WTC11 (cell line): ENCODE measurements around the gene HPN. TPM values are rescaled to one million over a fixed set of nuclear protein-coding genes. Genes with fewer than 3 reads are reported as not detected.
A peak's percentile ranks its signal among the peaks of the same experiment; 100 is the strongest.

Source experiments
- ATAC-seq: fragments of 200-7000 bp; cut with Tn5 transposase; 2 replicates; pipeline ENCODE4 v1.10.0; 2021; ENCODE audit warnings: mild to moderate bottlenecking, moderate library complexity
- CTCF ChIA-PET: fragments of 300-600 bp; sonication (Branson Sonifier 250); formaldehyde crosslinking; loops from one replicate; lab custom pipeline; 2021; ENCODE audit warnings: antibody characterized with exemption; lab: Charles Lee
- POLR2A ChIA-PET: fragments of 350-600 bp; sonication (Branson Sonifier 250); formaldehyde crosslinking; loops from one replicate; lab custom pipeline; 2021; ENCODE audit warnings: antibody characterized with exemption; lab: Charles Lee
- DNase-seq: peaks from one replicate; pipeline ENCODE4 v3.0.0; 2021; ENCODE audit warnings: low spot score
- H3K27ac Mint-ChIP-seq: 2 replicates; pipeline ENCODE4 v1.8.0; 2021; ENCODE audit warnings: mixed read lengths
- H3K27me3 Mint-ChIP-seq: 2 replicates; pipeline ENCODE4 v1.8.0; 2021; ENCODE audit warnings: low read depth, mild to moderate bottlenecking, moderate library complexity, mixed read lengths
- H3K36me3 Mint-ChIP-seq: 2 replicates; pipeline ENCODE4 v1.8.0; 2021; ENCODE audit warnings: mixed read lengths
- H3K4me1 Mint-ChIP-seq: 2 replicates; pipeline ENCODE4 v1.8.0; 2022; ENCODE audit warnings: mixed read lengths
- H3K4me3 Mint-ChIP-seq: 2 replicates; pipeline ENCODE4 v1.8.0; 2021; ENCODE audit warnings: mild to moderate bottlenecking, moderate library complexity, mixed read lengths
- H3K9me3 Mint-ChIP-seq: 2 replicates; pipeline ENCODE4 v1.8.0; 2021; ENCODE audit warnings: mixed read lengths
- CREM ChIP-seq: sonication (generic); formaldehyde crosslinking; IDR thresholded peaks from 2 replicates; pipeline ENCODE4 v1.8.1; 2022; ENCODE audit warnings: mild to moderate bottlenecking, missing genetic modification reagents, moderate library complexity
- GABPB1 ChIP-seq: sonication (generic); formaldehyde crosslinking; IDR thresholded peaks from 2 replicates; pipeline ENCODE4 v1.8.1; 2023; ENCODE audit warnings: mild to moderate bottlenecking, missing genetic modification reagents
- GRHL2 ChIP-seq: fragments of 250-450 bp; sonication (Bioruptor Pico); IDR thresholded peaks from 2 replicates; pipeline ENCODE4 v1.8.0; 2022; ENCODE audit warnings: mild to moderate bottlenecking, moderate library complexity; ENCODE audit not compliant: insufficient replicate concordance, severe bottlenecking
- JAZF1 ChIP-seq: fragments of 250-450 bp; sonication (Bioruptor Pico); IDR thresholded peaks from 2 replicates; pipeline ENCODE4 v1.9.0; 2021; ENCODE audit warnings: moderate library complexity, mild to moderate bottlenecking, inconsistent platforms
- JUN ChIP-seq: sonication (generic); formaldehyde crosslinking; IDR thresholded peaks from 2 replicates; pipeline ENCODE4 v1.8.0; 2023; ENCODE audit warnings: mild to moderate bottlenecking, missing genetic modification reagents
- MXD4 ChIP-seq: fragments of 250-450 bp; sonication (Bioruptor Pico); IDR thresholded peaks from 2 replicates; pipeline ENCODE4 v1.8.0; 2021; ENCODE audit warnings: mild to moderate bottlenecking, moderate library complexity, borderline replicate concordance
- NFYB ChIP-seq: sonication (generic); formaldehyde crosslinking; conservative IDR thresholded peaks from 2 replicates; pipeline ENCODE4 v1.8.0; 2022; ENCODE audit warnings: low read depth, missing genetic modification reagents
- NR3C1 ChIP-seq: sonication (generic); formaldehyde crosslinking; conservative IDR thresholded peaks from 2 replicates; pipeline ENCODE4 v1.8.1; 2023; ENCODE audit warnings: low read depth, mild to moderate bottlenecking, missing genetic modification reagents
- SOX15 ChIP-seq: fragments of 250-450 bp; sonication (Bioruptor Pico); IDR thresholded peaks from 2 replicates; pipeline ENCODE4 v1.9.0; 2021; ENCODE audit warnings: mild to moderate bottlenecking
- SP1 ChIP-seq: sonication (generic); formaldehyde crosslinking; conservative IDR thresholded peaks from 2 replicates; pipeline ENCODE4 v1.8.1; 2022; ENCODE audit warnings: missing genetic modification reagents
- TEAD1 ChIP-seq: sonication (generic); formaldehyde crosslinking; IDR thresholded peaks from 2 replicates; pipeline ENCODE4 v1.8.0; 2022; ENCODE audit warnings: mild to moderate bottlenecking, missing genetic modification reagents
- ZNF232 ChIP-seq: sonication (generic); formaldehyde crosslinking; IDR thresholded peaks from 2 replicates; pipeline ENCODE4 v1.8.0; 2022; ENCODE audit warnings: mild to moderate bottlenecking, missing genetic modification reagents
- ZNF671 ChIP-seq: fragments of 250-450 bp; sonication (Bioruptor Pico); IDR thresholded peaks from 2 replicates; pipeline ENCODE4 v1.8.0; 2021; ENCODE audit warnings: mild to moderate bottlenecking
- total RNA-seq: library from RNA; stranded (reverse); gene quantifications from 3 replicates; pipeline ENCODE4 v1.2.3, GENCODE V29; 2021
- TF ChIP-seq, protein P1 (sequence below): sonication (generic); formaldehyde crosslinking; IDR thresholded peaks from 2 replicates; pipeline ENCODE4 v1.8.1; 2022; ENCODE audit warnings: mild to moderate bottlenecking, moderate library complexity, missing genetic modification reagents
- TF ChIP-seq, protein P2 (sequence below): sonication (generic); formaldehyde crosslinking; IDR thresholded peaks from 2 replicates; pipeline ENCODE4 v1.8.1; 2023; ENCODE audit warnings: mild to moderate bottlenecking, missing genetic modification reagents, moderate library complexity
- TF ChIP-seq, protein P3 (sequence below): sonication (generic); formaldehyde crosslinking; IDR thresholded peaks from 2 replicates; pipeline ENCODE4 v1.8.0; 2022; ENCODE audit warnings: missing genetic modification reagents
- TF ChIP-seq, protein P4 (sequence below): sonication (generic); formaldehyde crosslinking; IDR thresholded peaks from 2 replicates; pipeline ENCODE4 v1.8.1; 2023; ENCODE audit warnings: mild to moderate bottlenecking, missing genetic modification reagents, moderate library complexity
- TF ChIP-seq, protein P5 (sequence below): sonication (generic); formaldehyde crosslinking; IDR thresholded peaks from 2 replicates; pipeline ENCODE4 v1.8.0; 2023; ENCODE audit warnings: missing genetic modification reagents, mild to moderate bottlenecking, borderline replicate concordance
- TF ChIP-seq, protein P6 (sequence below): sonication (generic); formaldehyde crosslinking; IDR thresholded peaks from 2 replicates; pipeline ENCODE4 v1.8.1; 2023; ENCODE audit warnings: mild to moderate bottlenecking, missing genetic modification reagents

The HPN gene
- total RNA-seq, 1 experiment from 2014 or later = 20.8 TPM

DNA sequence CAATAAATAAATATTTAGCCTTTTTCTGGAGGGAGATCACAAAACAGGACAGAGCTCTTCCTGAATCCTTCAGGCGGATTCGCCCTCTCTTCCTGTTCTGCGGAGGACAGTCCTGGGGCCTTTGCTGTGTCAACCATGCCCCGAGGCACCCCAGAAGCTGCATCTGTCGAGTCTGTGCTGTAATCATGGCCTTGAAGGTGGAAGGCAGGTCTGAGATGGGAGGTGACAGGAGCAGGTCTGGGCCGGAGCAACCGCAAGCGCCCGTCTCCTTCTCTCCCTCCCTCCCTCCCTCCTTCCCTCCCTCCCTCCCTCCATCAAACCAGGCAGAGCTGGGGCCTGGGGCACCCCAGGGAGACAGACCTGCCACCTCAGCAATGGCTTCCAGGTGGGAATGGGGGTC lies 69.5 kb downstream of the HPN start:
- Mint-ChIP-seq H3K4me3 (no peak overlapping the region), H3K9me3 (peaks cover 8% of the 10 kb centered on the region; the same call in 1 of the 2 replicates)

DNA sequence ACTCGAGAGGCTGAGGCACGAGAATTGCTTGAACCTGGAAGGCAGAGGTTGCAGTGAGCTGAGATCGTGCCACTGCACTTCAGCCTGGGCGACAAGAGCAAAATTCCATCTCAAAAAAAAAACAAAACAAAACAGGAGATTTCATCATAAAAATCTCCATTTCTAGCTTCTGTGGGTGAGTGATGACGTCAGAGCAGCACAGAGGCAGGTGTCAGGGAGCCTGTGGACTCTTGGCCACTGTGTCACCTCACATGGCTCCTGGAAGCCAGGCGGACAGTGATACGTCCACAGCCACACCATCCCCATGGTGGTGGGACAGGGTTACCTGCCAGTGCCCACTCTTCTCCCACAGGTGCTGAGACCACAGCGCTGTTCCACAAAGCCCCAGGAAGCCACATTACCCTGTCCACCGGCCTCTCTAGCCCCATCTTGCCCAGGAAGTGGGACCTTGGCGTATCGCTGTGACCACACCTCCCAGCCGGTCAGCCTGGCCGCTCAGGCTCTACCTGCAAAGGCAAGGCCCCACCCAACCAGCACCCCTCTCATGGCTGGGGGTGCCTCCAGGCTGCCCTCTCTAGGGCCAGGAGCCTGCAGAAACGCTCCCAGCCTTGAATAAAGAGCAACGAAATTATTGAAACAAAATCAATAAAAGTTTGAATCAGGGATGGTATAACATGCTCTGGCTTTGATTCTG lies 71.6 kb downstream of the HPN start:
- peak; percentile 40 for ATAC-seq
- Mint-ChIP-seq H3K4me3 (no peak overlapping the region), H3K4me1 (peaks cover 40% of the 10 kb centered on the region), H3K27ac (peak overlapping the region; percentile 70; the same call in 1 of the 2 replicates), H3K27me3 (peaks cover 3% of the 10 kb centered on the region), H3K9me3 (no peaks in the 10 kb centered on the region), H3K36me3 (no peaks in the 10 kb centered on the region)
- ChIA-PET POLR2A (interaction anchor here (0.6 kb wide), 1 partner anchor 16 kb away, joined by 4 read pairs; no protein-coding TSS in a partner anchor), CTCF (interaction anchor here (1.0 to 3.1 kb wide), 3 partner anchors 21 to 46 kb away, joined by 4 to 19 read pairs (median 14); partner anchors contain the start of gene LGI4)
- DNase-seq = peak; percentile 56
- TF ChIP-seq NR3C1 (CRISPR knock-in tag) = no peak
- TF ChIP-seq, protein P1, sequence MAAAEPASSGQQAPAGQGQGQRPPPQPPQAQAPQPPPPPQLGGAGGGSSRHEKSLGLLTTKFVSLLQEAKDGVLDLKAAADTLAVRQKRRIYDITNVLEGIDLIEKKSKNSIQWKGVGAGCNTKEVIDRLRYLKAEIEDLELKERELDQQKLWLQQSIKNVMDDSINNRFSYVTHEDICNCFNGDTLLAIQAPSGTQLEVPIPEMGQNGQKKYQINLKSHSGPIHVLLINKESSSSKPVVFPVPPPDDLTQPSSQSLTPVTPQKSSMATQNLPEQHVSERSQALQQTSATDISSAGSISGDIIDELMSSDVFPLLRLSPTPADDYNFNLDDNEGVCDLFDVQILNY (CRISPR knock-in tag) = no peak
- TF ChIP-seq SOX15 (CRISPR knock-in tag) = no peak
- no peak for TF ChIP-seq JAZF1 (CRISPR knock-in tag)
- no peak for TF ChIP-seq MXD4 (CRISPR knock-in tag)
- no peak for TF ChIP-seq SP1 (CRISPR knock-in tag)
- TF ChIP-seq, protein P2, sequence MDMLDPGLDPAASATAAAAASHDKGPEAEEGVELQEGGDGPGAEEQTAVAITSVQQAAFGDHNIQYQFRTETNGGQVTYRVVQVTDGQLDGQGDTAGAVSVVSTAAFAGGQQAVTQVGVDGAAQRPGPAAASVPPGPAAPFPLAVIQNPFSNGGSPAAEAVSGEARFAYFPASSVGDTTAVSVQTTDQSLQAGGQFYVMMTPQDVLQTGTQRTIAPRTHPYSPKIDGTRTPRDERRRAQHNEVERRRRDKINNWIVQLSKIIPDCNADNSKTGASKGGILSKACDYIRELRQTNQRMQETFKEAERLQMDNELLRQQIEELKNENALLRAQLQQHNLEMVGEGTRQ (CRISPR knock-in tag) = no peak
- TF ChIP-seq GRHL2 (CRISPR knock-in tag) = no peak
- TF ChIP-seq, protein P3, sequence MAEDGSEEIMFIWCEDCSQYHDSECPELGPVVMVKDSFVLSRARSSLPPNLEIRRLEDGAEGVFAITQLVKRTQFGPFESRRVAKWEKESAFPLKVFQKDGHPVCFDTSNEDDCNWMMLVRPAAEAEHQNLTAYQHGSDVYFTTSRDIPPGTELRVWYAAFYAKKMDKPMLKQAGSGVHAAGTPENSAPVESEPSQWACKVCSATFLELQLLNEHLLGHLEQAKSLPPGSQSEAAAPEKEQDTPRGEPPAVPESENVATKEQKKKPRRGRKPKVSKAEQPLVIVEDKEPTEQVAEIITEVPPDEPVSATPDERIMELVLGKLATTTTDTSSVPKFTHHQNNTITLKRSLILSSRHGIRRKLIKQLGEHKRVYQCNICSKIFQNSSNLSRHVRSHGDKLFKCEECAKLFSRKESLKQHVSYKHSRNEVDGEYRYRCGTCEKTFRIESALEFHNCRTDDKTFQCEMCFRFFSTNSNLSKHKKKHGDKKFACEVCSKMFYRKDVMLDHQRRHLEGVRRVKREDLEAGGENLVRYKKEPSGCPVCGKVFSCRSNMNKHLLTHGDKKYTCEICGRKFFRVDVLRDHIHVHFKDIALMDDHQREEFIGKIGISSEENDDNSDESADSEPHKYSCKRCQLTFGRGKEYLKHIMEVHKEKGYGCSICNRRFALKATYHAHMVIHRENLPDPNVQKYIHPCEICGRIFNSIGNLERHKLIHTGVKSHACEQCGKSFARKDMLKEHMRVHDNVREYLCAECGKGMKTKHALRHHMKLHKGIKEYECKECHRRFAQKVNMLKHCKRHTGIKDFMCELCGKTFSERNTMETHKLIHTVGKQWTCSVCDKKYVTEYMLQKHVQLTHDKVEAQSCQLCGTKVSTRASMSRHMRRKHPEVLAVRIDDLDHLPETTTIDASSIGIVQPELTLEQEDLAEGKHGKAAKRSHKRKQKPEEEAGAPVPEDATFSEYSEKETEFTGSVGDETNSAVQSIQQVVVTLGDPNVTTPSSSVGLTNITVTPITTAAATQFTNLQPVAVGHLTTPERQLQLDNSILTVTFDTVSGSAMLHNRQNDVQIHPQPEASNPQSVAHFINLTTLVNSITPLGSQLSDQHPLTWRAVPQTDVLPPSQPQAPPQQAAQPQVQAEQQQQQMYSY (CRISPR knock-in tag) = no peak
- TF ChIP-seq, protein P4, sequence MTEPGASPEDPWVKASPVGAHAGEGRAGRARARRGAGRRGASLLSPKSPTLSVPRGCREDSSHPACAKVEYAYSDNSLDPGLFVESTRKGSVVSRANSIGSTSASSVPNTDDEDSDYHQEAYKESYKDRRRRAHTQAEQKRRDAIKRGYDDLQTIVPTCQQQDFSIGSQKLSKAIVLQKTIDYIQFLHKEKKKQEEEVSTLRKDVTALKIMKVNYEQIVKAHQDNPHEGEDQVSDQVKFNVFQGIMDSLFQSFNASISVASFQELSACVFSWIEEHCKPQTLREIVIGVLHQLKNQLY = no peak

More for the DNA sequence above, 69.5 kb downstream of the HPN start:
- POLR2A ChIA-PET = no interaction called here
- ATAC-seq (no peak), DNase-seq (no peak)
- CTCF ChIA-PET = interaction anchor here (0.6 to 3.1 kb wide), 11 partner anchors 11 to 67 kb away, joined by 3 to 19 read pairs (median 5); no protein-coding TSS in a partner anchor
- Mint-ChIP-seq H3K27ac (no peak overlapping the region), H3K36me3 (0 out of 2 replicates have a peak, but pooled peaks cover 2% of the 10 kb centered on the region), H3K27me3 (peaks cover 3% of the 10 kb centered on the region; the same call in 1 of the 2 replicates), H3K4me1 (peaks cover 36% of the 10 kb centered on the region)
- TF ChIP-seq, protein P5, sequence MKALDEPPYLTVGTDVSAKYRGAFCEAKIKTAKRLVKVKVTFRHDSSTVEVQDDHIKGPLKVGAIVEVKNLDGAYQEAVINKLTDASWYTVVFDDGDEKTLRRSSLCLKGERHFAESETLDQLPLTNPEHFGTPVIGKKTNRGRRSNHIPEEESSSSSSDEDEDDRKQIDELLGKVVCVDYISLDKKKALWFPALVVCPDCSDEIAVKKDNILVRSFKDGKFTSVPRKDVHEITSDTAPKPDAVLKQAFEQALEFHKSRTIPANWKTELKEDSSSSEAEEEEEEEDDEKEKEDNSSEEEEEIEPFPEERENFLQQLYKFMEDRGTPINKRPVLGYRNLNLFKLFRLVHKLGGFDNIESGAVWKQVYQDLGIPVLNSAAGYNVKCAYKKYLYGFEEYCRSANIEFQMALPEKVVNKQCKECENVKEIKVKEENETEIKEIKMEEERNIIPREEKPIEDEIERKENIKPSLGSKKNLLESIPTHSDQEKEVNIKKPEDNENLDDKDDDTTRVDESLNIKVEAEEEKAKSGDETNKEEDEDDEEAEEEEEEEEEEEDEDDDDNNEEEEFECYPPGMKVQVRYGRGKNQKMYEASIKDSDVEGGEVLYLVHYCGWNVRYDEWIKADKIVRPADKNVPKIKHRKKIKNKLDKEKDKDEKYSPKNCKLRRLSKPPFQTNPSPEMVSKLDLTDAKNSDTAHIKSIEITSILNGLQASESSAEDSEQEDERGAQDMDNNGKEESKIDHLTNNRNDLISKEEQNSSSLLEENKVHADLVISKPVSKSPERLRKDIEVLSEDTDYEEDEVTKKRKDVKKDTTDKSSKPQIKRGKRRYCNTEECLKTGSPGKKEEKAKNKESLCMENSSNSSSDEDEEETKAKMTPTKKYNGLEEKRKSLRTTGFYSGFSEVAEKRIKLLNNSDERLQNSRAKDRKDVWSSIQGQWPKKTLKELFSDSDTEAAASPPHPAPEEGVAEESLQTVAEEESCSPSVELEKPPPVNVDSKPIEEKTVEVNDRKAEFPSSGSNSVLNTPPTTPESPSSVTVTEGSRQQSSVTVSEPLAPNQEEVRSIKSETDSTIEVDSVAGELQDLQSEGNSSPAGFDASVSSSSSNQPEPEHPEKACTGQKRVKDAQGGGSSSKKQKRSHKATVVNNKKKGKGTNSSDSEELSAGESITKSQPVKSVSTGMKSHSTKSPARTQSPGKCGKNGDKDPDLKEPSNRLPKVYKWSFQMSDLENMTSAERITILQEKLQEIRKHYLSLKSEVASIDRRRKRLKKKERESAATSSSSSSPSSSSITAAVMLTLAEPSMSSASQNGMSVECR (CRISPR knock-in tag) = no peak
- TF ChIP-seq, protein P6, sequence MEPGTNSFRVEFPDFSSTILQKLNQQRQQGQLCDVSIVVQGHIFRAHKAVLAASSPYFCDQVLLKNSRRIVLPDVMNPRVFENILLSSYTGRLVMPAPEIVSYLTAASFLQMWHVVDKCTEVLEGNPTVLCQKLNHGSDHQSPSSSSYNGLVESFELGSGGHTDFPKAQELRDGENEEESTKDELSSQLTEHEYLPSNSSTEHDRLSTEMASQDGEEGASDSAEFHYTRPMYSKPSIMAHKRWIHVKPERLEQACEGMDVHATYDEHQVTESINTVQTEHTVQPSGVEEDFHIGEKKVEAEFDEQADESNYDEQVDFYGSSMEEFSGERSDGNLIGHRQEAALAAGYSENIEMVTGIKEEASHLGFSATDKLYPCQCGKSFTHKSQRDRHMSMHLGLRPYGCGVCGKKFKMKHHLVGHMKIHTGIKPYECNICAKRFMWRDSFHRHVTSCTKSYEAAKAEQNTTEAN (CRISPR knock-in tag) = no peak
- no peak for TF ChIP-seq CREM (CRISPR knock-in tag)
- TF ChIP-seq ZNF671 (CRISPR knock-in tag) = no peak
- no peak for TF ChIP-seq GABPB1 (CRISPR knock-in tag)
- TF ChIP-seq NFYB = no peak
- TF ChIP-seq ZNF232 = no peak
- no peak for TF ChIP-seq TEAD1 (CRISPR knock-in tag)
- TF ChIP-seq, protein P1 (CRISPR knock-in tag) = no peak
- no peak for TF ChIP-seq JAZF1 (CRISPR knock-in tag)
- no peak for TF ChIP-seq JUN (CRISPR knock-in tag)
